ENCODE results near the gene WWOX. TPM values are rescaled to one million over a fixed set of nuclear protein-coding genes. Genes with fewer than 3 reads are reported as not detected.

Gene WWOX
- total RNA-seq, 2 experiments from 2014 or later = 14.3 to 16.5 TPM

- H3K4me3 Mint-ChIP-seq = no peak overlapping the region
- CTCF ChIA-PET = interaction anchor here (1.0 kb wide), 1 partner anchor 12 kb away, joined by 3 read pairs; no protein-coding TSS in a partner anchor
- POLR2A ChIA-PET = no interaction called here
- no peak overlapping the region for H3K27ac Mint-ChIP-seq
- H3K9me3 Mint-ChIP-seq = no peaks in the 10 kb centered on the region
- no peaks in the 10 kb centered on the region for H3K27me3 Mint-ChIP-seq
- H3K4me1 Mint-ChIP-seq (ENCODE audit: low read depth) = peaks cover 27% of the 10 kb centered on the region
- H3K36me3 Mint-ChIP-seq = no peaks in the 10 kb centered on the region
- no peak for DNase-seq
- intact Hi-C loops (cut with micrococcal nuclease) = no loop called here
Observed at GRCh38 chr16:79003026-79003609, 903.7 kb downstream of the WWOX start.

GRCh38 chr16:79004309-79004708, 904.9 kb downstream of the WWOX start:
- Mint-ChIP-seq H3K9me3 (no peaks in the 10 kb centered on the region), H3K27ac (no peak overlapping the region), H3K36me3 (no peaks in the 10 kb centered on the region), H3K27me3 (no peaks in the 10 kb centered on the region), H3K4me1 (ENCODE audit: low read depth) (peaks cover 38% of the 10 kb centered on the region), H3K4me3 (no peak overlapping the region)
- ChIA-PET POLR2A (interaction anchor here (1.0 kb wide), 1 partner anchor 28 kb away, joined by 4 read pairs; no protein-coding TSS in a partner anchor), CTCF (interaction anchor here (0.6 kb wide), 1 partner anchor 286 kb away, joined by 3 read pairs; no protein-coding TSS in a partner anchor)
- DNase-seq = no peak
- intact Hi-C loops (cut with micrococcal nuclease) = no loop called here

GRCh38 chr16:79005096-79005495, 905.6 kb downstream of the WWOX start:
- DNase-seq = no peak
- intact Hi-C loops (cut with micrococcal nuclease) = loop anchor here (5.0 kb wide), 1 partner anchor 103 kb away; no protein-coding TSS in a partner anchor
- Mint-ChIP-seq H3K4me1 (ENCODE audit: low read depth) (peaks cover 38% of the 10 kb centered on the region), H3K36me3 (no peaks in the 10 kb centered on the region), H3K27ac (peak overlapping the region; percentile 90), H3K9me3 (no peaks in the 10 kb centered on the region), H3K4me3 (no peak overlapping the region), H3K27me3 (no peaks in the 10 kb centered on the region)
- CTCF ChIA-PET = no interaction called here
- POLR2A ChIA-PET = interaction anchor here (1.0 kb wide), 1 partner anchor 29 kb away, joined by 4 read pairs; no protein-coding TSS in a partner anchor

- no peaks in the 10 kb centered on the region for H3K9me3 Mint-ChIP-seq
- no peaks in the 10 kb centered on the region for H3K27me3 Mint-ChIP-seq
- POLR2A ChIA-PET = interaction anchor here (1.7 to 2.0 kb wide), 2 partner anchors 30 to 64 kb away, joined by 5 to 8 read pairs; no protein-coding TSS in a partner anchor
- H3K4me1 Mint-ChIP-seq (ENCODE audit: low read depth) = peaks cover 38% of the 10 kb centered on the region
- CTCF ChIA-PET = interaction anchor here (0.7 kb wide), 1 partner anchor 36 kb away, joined by 4 read pairs; no protein-coding TSS in a partner anchor
- H3K4me3 Mint-ChIP-seq = peak overlapping the region; percentile 17
- intact Hi-C loops (cut with micrococcal nuclease) = loop anchor here (2.0 to 5.0 kb wide), 2 partner anchors 37 to 104 kb away; no protein-coding TSS in a partner anchor
- no peaks in the 10 kb centered on the region for H3K36me3 Mint-ChIP-seq
- DNase-seq = no peak
- H3K27ac Mint-ChIP-seq = peak overlapping the region; percentile 90
Observed at GRCh38 chr16:79006206-79006605, 906.8 kb downstream of the WWOX start.

GRCh38 chr16:79006765-79007164, 907.3 kb downstream of the WWOX start:
- intact Hi-C loops (cut with micrococcal nuclease) = loop anchor here (1.0 to 5.0 kb wide), 8 partner anchors 30 to 310 kb away; no protein-coding TSS in a partner anchor
- peak overlapping the region; percentile 90 for H3K27ac Mint-ChIP-seq
- H3K9me3 Mint-ChIP-seq = no peaks in the 10 kb centered on the region
- peaks cover 38% of the 10 kb centered on the region for H3K4me1 Mint-ChIP-seq (ENCODE audit: low read depth)
- no peaks in the 10 kb centered on the region for H3K27me3 Mint-ChIP-seq
- no peaks in the 10 kb centered on the region for H3K36me3 Mint-ChIP-seq
- ChIA-PET CTCF (no interaction called here), POLR2A (interaction anchor here (0.9 to 2.0 kb wide), 9 partner anchors 30 to 309 kb away, joined by 3 to 12 read pairs (median 5); no protein-coding TSS in a partner anchor)
- DNase-seq = peak; percentile 34
- peak overlapping the region; percentile 67 for H3K4me3 Mint-ChIP-seq

- peak overlapping the region; percentile 67 for H3K4me3 Mint-ChIP-seq
- intact Hi-C loops (cut with micrococcal nuclease) = loop anchor here (1.0 to 5.0 kb wide), 8 partner anchors 31 to 309 kb away; no protein-coding TSS in a partner anchor
- peaks cover 3% of the 10 kb centered on the region for H3K36me3 Mint-ChIP-seq
- no peaks in the 10 kb centered on the region for H3K9me3 Mint-ChIP-seq
- H3K4me1 Mint-ChIP-seq (ENCODE audit: low read depth) = peaks cover 45% of the 10 kb centered on the region
- DNase-seq = no peak
- H3K27ac Mint-ChIP-seq = peak overlapping the region; percentile 90
- no peaks in the 10 kb centered on the region for H3K27me3 Mint-ChIP-seq
- POLR2A ChIA-PET = interaction anchor here (0.6 to 2.0 kb wide), 15 partner anchors 31 to 594 kb away, joined by 3 to 12 read pairs (median 5); partner anchors contain the start of gene MAF
- CTCF ChIA-PET = interaction anchor here (0.7 to 0.9 kb wide), 2 partner anchors 40 to 88 kb away, joined by 3 to 7 read pairs; no protein-coding TSS in a partner anchor
Observed at GRCh38 chr16:79007614-79008013, 908.2 kb downstream of the WWOX start.

GRCh38 chr16:79008036-79008868, 908.8 kb downstream of the WWOX start:
- DNase-seq = peak; percentile 60
- CTCF ChIA-PET = interaction anchor here (0.7 to 0.9 kb wide), 2 partner anchors 40 to 88 kb away, joined by 3 to 7 read pairs; no protein-coding TSS in a partner anchor
- intact Hi-C loops (cut with micrococcal nuclease) = loop anchor here (5.0 kb wide), 1 partner anchor 106 kb away; no protein-coding TSS in a partner anchor

GRCh38 chr16:79008869-79009179, 909.4 kb downstream of the WWOX start:
- POLR2A ChIA-PET = interaction anchor here (1.6 kb wide), 1 partner anchor 593 kb away, joined by 12 read pairs; the partner anchor contains the start of gene MAF
- Mint-ChIP-seq H3K27me3 (no peaks in the 10 kb centered on the region), H3K4me1 (ENCODE audit: low read depth) (peaks cover 45% of the 10 kb centered on the region), H3K9me3 (no peaks in the 10 kb centered on the region), H3K4me3 (no peak overlapping the region), H3K27ac (peak overlapping the region; percentile 90), H3K36me3 (peaks cover 3% of the 10 kb centered on the region)
- intact Hi-C loops (cut with micrococcal nuclease) = loop anchor here (5.0 kb wide), 1 partner anchor 107 kb away; no protein-coding TSS in a partner anchor
- DNase-seq = no peak
- CTCF ChIA-PET = no interaction called here

More at GRCh38 chr16:79008036-79008868, 908.8 kb downstream of the WWOX start:
- H3K27ac Mint-ChIP-seq = peak overlapping the region; percentile 90
- H3K4me1 Mint-ChIP-seq (ENCODE audit: low read depth) = peaks cover 45% of the 10 kb centered on the region
- POLR2A ChIA-PET = interaction anchor here (0.6 to 2.0 kb wide), 12 partner anchors 32 to 593 kb away, joined by 3 to 12 read pairs (median 5); partner anchors contain the start of gene MAF
- no peaks in the 10 kb centered on the region for H3K9me3 Mint-ChIP-seq
- H3K36me3 Mint-ChIP-seq = peaks cover 3% of the 10 kb centered on the region
- H3K4me3 Mint-ChIP-seq = no peak overlapping the region
- H3K27me3 Mint-ChIP-seq = no peaks in the 10 kb centered on the region

- no peak overlapping the region for H3K27ac Mint-ChIP-seq
- peaks cover 3% of the 10 kb centered on the region for H3K36me3 Mint-ChIP-seq
- no peak for DNase-seq
- no peaks in the 10 kb centered on the region for H3K27me3 Mint-ChIP-seq
- H3K4me1 Mint-ChIP-seq (ENCODE audit: low read depth) = peaks cover 45% of the 10 kb centered on the region
- no peak overlapping the region for H3K4me3 Mint-ChIP-seq
- no peaks in the 10 kb centered on the region for H3K9me3 Mint-ChIP-seq
- intact Hi-C loops (cut with micrococcal nuclease) = loop anchor here (5.0 kb wide), 1 partner anchor 108 kb away; no protein-coding TSS in a partner anchor
- ChIA-PET CTCF (no interaction called here), POLR2A (no interaction called here)
Observed at GRCh38 chr16:79009896-79010295, 910.4 kb downstream of the WWOX start.

- CTCF ChIA-PET = interaction anchor here (0.6 kb wide), 1 partner anchor 371 kb away, joined by 4 read pairs; no protein-coding TSS in a partner anchor
- Mint-ChIP-seq H3K27me3 (no peaks in the 10 kb centered on the region), H3K4me1 (ENCODE audit: low read depth) (peaks cover 36% of the 10 kb centered on the region), H3K4me3 (no peak overlapping the region), H3K9me3 (no peaks in the 10 kb centered on the region), H3K27ac (no peak overlapping the region), H3K36me3 (peaks cover 3% of the 10 kb centered on the region)
- POLR2A ChIA-PET = no interaction called here
- intact Hi-C loops (cut with micrococcal nuclease) = no loop called here
- no peak for DNase-seq
Observed at GRCh38 chr16:79011282-79011681, 911.8 kb downstream of the WWOX start.

- Mint-ChIP-seq H3K4me1 (ENCODE audit: low read depth) (peaks cover 20% of the 10 kb centered on the region), H3K27ac (no peak overlapping the region), H3K36me3 (peaks cover 3% of the 10 kb centered on the region), H3K4me3 (no peak overlapping the region), H3K9me3 (no peaks in the 10 kb centered on the region), H3K27me3 (no peaks in the 10 kb centered on the region)
- ChIA-PET POLR2A (interaction anchor here (0.5 kb wide), 1 partner anchor 591 kb away, joined by 4 read pairs; no protein-coding TSS in a partner anchor), CTCF (no interaction called here)
- intact Hi-C loops (cut with micrococcal nuclease) = no loop called here
- DNase-seq = no peak
Observed at GRCh38 chr16:79012671-79013434, 913.4 kb downstream of the WWOX start.
